Aorta (tissue), 5 donors: ENCODE data around the gene TWIST2. TPM values are rescaled to one million over a fixed set of nuclear protein-coding genes. Genes with fewer than 3 reads are reported as not detected.

ENCODE experiments used
- ATAC-seq: fragments of 200-7000 bp; cut with Tn5 transposase; one replicate; pipeline ENCODE4 v1.9.1; 2022; ENCODE audit warnings: moderate library complexity; ENCODE audit not compliant: low FRiP score
- DNase-seq, 2 donors: peaks; one replicate each; pipeline ENCODE4 v3.0.0-alpha.2; 2020
- H3K27ac ChIP-seq, 2 donors: one replicate each; pipeline ENCODE4 v1.5.1; 2013; ENCODE audit warnings: low read length in 2 of 2, mild to moderate bottlenecking in 2 of 2, moderate library complexity in 2 of 2, control low read depth in 1 of 2, inconsistent platforms in 1 of 2, low read depth in 1 of 2
- H3K27me3 ChIP-seq, 2 donors: one replicate each; pipeline ENCODE4 v1.6.1; 2013; ENCODE audit warnings: control low read depth in 1 of 2, low read length in 1 of 2, mild to moderate bottlenecking in 1 of 2, moderate library complexity in 1 of 2; ENCODE audit not compliant: insufficient read depth in 2 of 2, control insufficient read depth in 1 of 2
- H3K36me3 ChIP-seq, 2 donors: one replicate each; pipeline ENCODE4 v1.6.1; 2013; ENCODE audit warnings: control low read depth in 1 of 2, low read length in 1 of 2, mild to moderate bottlenecking in 1 of 2; ENCODE audit not compliant: insufficient read depth in 2 of 2, control insufficient read depth in 1 of 2
- H3K4me1 ChIP-seq, 2 donors: one replicate each; pipeline ENCODE4 v1.6.1; 2013; ENCODE audit warnings: low read length in 2 of 2, control low read depth in 1 of 2, mild to moderate bottlenecking in 1 of 2, moderate library complexity in 1 of 2; ENCODE audit not compliant: insufficient read depth in 2 of 2, control insufficient read depth in 1 of 2
- H3K4me3 ChIP-seq, 2 donors: one replicate each; pipeline ENCODE4 v1.5.1; 2013; ENCODE audit warnings: low read length in 2 of 2, control low read depth in 1 of 2, mild to moderate bottlenecking in 1 of 2
- H3K9me3 ChIP-seq: one replicate; pipeline ENCODE4 v1.6.1; 2013; ENCODE audit warnings: mild to moderate bottlenecking, low read length; ENCODE audit not compliant: control insufficient read depth
- WGBS, 2 donors: extraction: QIAGEN DNeasy Blood & Tissue Kit; methylation state at CpG; one replicate each; pipeline ENCODE4 v1.1.7; 2013; 5-methylcytosine and 5-hydroxymethylcytosine counted together
- intact Hi-C, 2 donors: fragments of 100-400 bp; cut with DNase I; formaldehyde crosslinking; loops; one replicate each; pipeline versions ENCODE4 v1.14.2 to v1.15.0; 2022
- polyA plus RNA-seq, 2 donors: library from polyadenylated mRNA; stranded (reverse); fragments of 200-250 nt; gene quantifications; one replicate each; pipeline ENCODE4 v1.2.3, GENCODE V29; 2013
- total RNA-seq, 2 donors: library from RNA; stranded (reverse); fragmentation: NEBNext Ultra II Directional; extraction: Animal tissue kit (Norgen Biotek cat#: 25700); gene quantifications; one replicate each; pipeline ENCODE4 v1.2.1, GENCODE V29; 2021
- donor health status: healthy with polysubstance abuse.
- donor health status: Bipolar disorder and iron deficiency.
- donor health status: DM: no; HTN: no; CAD: no.
- donor health status: DM: no; HTN: no; CAD: no.
- donor health status: DM: yes; HTN: yes; CAD: no.

The TWIST2 gene
- total and polyA plus RNA-seq, 4 donors: 6.0 to 20.8 (median 14.6) TPM

GRCh38 chr2:238821944-238822670 lies 25.8 kb upstream of the TWIST2 start:
- no peak overlapping the region for H3K27ac ChIP-seq
- WGBS, 2 donors: 78 to 80% methylated on average over 10 of the region's 10 CpGs
- DNase-seq: no peak

GRCh38 chr2:238822955-238823354 lies 24.9 kb upstream of the TWIST2 start:
- Histone ChIP-seq H3K27me3 (peaks cover 0 to 3% of the 10 kb centered on the region in 2 donors), H3K4me1 (no peaks in the 10 kb centered on the region), H3K9me3 (peaks cover 16% of the 10 kb centered on the region), H3K4me3 (no peak overlapping the region), H3K27ac (no peak overlapping the region), H3K36me3 (no peaks in the 10 kb centered on the region)
- ATAC-seq (no peak), DNase-seq (no peak)
- intact Hi-C loops: no loop called here
- WGBS, 2 donors: 29 to 89% methylated on average over 1 of the region's 1 CpG

More at GRCh38 chr2:238821944-238822670, 25.8 kb upstream of the TWIST2 start:
- peaks cover 0 to 3% of the 10 kb centered on the region in 2 donors for H3K27me3 ChIP-seq
- no peak for ATAC-seq
- peaks cover 16% of the 10 kb centered on the region for H3K9me3 ChIP-seq
- H3K4me3 ChIP-seq: no peak overlapping the region
- intact Hi-C loops: no loop called here
- H3K4me1 ChIP-seq: no peaks in the 10 kb centered on the region
- no peaks in the 10 kb centered on the region for H3K36me3 ChIP-seq

DNA sequence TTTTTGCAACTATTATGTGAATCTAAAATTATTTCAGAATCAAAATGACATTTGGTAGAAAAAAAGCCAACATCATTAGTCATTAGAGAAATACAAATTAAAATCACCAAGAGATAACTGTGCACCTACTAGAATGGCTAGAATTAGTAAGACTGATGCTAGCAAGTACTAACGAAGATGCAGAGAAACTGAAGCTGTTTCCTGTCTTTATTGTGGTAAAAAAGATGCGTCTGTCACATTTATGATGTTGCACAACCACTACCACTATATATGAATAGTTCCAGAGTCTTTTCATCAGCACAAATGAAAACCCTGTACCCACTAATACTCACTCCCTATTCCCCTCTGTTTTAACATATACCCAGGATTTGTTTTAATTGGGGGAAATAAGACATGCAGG lies 16.7 kb upstream of the TWIST2 start:
- H3K9me3 ChIP-seq: no peaks in the 10 kb centered on the region
- whole genome bisulfite sequencing, 2 donors: 68 to 71% methylated on average over 2 of the region's 2 CpGs
- H3K36me3 ChIP-seq: no peaks in the 10 kb centered on the region
- no peaks in the 10 kb centered on the region for H3K4me1 ChIP-seq
- no peaks in the 10 kb centered on the region for H3K27me3 ChIP-seq
- ATAC-seq (no peak), DNase-seq (no peak)
- H3K27ac ChIP-seq: no peak overlapping the region
- no peak overlapping the region for H3K4me3 ChIP-seq
- intact Hi-C loops: no loop called here

DNA sequence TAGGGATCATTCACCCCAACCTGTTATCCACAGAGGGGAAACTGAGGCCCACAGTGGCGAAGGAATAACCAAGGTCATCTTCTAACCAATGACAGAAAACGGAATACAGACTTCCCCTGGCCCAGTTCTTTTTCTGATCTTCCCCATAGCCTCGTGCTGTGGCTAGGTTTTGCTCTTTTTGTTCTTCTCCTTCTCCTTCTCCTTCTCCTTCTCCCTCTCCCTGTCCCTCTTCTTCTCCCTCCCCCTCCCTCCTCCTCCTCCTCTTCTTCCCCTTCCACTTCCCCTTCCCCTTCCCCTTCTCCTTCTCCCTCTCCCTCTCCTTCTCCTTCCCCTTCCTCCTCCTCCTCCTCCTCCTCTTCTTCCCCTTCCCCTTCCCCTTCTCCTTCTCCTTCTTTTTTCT lies 12.9 kb upstream of the TWIST2 start:
- WGBS, 2 donors: 87 to 89% methylated on average over 3 of the region's 3 CpGs
- no peak for ATAC-seq
- intact Hi-C loops: no loop called here

GRCh38 chr2:238835726-238836301 lies 12.1 kb upstream of the TWIST2 start:
- ATAC-seq: no peak

More for the DNA sequence above, 12.9 kb upstream of the TWIST2 start:
- no peak overlapping the region for H3K27ac ChIP-seq
- H3K4me3 ChIP-seq: no peak overlapping the region
- H3K27me3 ChIP-seq: no peaks in the 10 kb centered on the region
- no peaks in the 10 kb centered on the region for H3K4me1 ChIP-seq
- H3K36me3 ChIP-seq: no peaks in the 10 kb centered on the region
- H3K9me3 ChIP-seq: peaks cover 3% of the 10 kb centered on the region
- DNase-seq: no peak

GRCh38 chr2:238838786-238839327 lies 9.0 kb upstream of the TWIST2 start:
- intact Hi-C loops: no loop called here
- Histone ChIP-seq H3K4me3 (no peak overlapping the region), H3K4me1 (no peaks in the 10 kb centered on the region), H3K27ac (no peak overlapping the region), H3K27me3 (no peaks in the 10 kb centered on the region), H3K9me3 (peaks cover 3% of the 10 kb centered on the region), H3K36me3 (no peaks in the 10 kb centered on the region)
- ATAC-seq (no peak), DNase-seq (no peak)

More at GRCh38 chr2:238835726-238836301, 12.1 kb upstream of the TWIST2 start:
- Histone ChIP-seq H3K9me3 (peaks cover 3% of the 10 kb centered on the region), H3K36me3 (no peaks in the 10 kb centered on the region), H3K4me1 (no peaks in the 10 kb centered on the region), H3K27me3 (no peaks in the 10 kb centered on the region), H3K4me3 (no peak overlapping the region), H3K27ac (no peak overlapping the region)
- 69 to 74% methylated on average over 7 of the region's 7 CpGs for WGBS, 2 donors
- no peak for DNase-seq
- intact Hi-C loops: no loop called here

GRCh38 chr2:238839428-238839827 lies 8.5 kb upstream of the TWIST2 start:
- ATAC-seq (no peak), DNase-seq (no peak)
- 89 to 97% methylated on average over 2 of the region's 2 CpGs for WGBS, 2 donors
- Histone ChIP-seq H3K9me3 (peaks cover 3% of the 10 kb centered on the region), H3K4me3 (no peak overlapping the region), H3K27me3 (no peaks in the 10 kb centered on the region), H3K27ac (no peak overlapping the region), H3K36me3 (no peaks in the 10 kb centered on the region), H3K4me1 (no peaks in the 10 kb centered on the region)
- intact Hi-C loops: no loop called here

DNA sequence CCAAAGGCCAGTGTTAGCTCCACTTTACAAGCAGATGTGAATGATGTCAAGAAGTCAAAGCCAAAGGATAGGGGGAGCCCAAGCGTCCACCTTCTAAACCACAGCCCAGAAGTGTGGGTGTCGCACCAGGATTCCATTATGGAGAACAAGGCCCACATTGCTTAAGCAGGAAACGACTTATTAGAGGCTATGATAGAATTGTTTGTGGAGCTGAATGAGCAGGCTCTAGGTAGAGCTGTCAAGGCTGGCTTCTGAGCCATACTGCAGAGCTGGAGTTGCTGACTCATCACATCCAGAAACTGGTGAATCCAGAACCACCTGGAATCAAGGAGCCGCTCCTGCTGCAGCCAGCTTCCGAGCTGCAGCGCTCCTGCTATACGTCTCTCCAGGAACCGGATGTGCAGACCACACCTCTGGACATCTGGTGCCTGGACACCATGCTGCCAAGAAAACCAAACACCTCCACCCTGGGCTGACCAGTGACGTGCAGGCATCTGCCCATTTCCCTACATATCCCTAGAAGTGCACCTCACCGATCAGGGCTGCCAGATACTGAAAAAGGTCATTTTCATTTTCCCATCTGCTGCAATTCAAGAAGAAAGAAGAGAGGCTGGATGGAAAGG lies 6.2 kb upstream of the TWIST2 start:
- intact Hi-C loops: loop anchor here in 1 of 2 donors (10.0 kb wide), 1 partner anchor 103 kb away; no protein-coding TSS in a partner anchor
- WGBS, 2 donors: 67 to 77% methylated on average over 10 of the region's 10 CpGs
- Histone ChIP-seq H3K4me1 (no peaks in the 10 kb centered on the region), H3K36me3 (no peaks in the 10 kb centered on the region), H3K4me3 (no peak overlapping the region), H3K27me3 (no peaks in the 10 kb centered on the region), H3K9me3 (peaks cover 3% of the 10 kb centered on the region), H3K27ac (no peak overlapping the region)
- ATAC-seq (no peak), DNase-seq (no peak)
